Subcutaneous abdominal adipose tissue (tissue), 5 donors: ENCODE data around the gene NPLOC4.
A peak's percentile ranks its signal among the peaks of the same experiment; 100 is the strongest.

Experiments
- H3K27ac ChIP-seq: one replicate; pipeline ENCODE4 v1.7.0; 2013; ENCODE audit warnings: low read depth, mild to moderate bottlenecking, inconsistent platforms, low read length, moderate library complexity
- H3K27me3 ChIP-seq, 5 donors: one replicate each; pipeline ENCODE4 v1.7.0; 2013; ENCODE audit warnings: low read length in 5 of 5, inconsistent platforms in 1 of 5; ENCODE audit not compliant: control insufficient read depth in 5 of 5, insufficient read depth in 4 of 5
- H3K36me3 ChIP-seq, 5 donors: one replicate each; pipeline ENCODE4 v1.7.0; 2013; ENCODE audit warnings: low read length in 5 of 5; ENCODE audit not compliant: control insufficient read depth in 5 of 5, insufficient read depth in 5 of 5
- H3K4me1 ChIP-seq, 5 donors: one replicate each; pipeline ENCODE4 v1.7.0; 2013; ENCODE audit warnings: low read length in 5 of 5, mild to moderate bottlenecking in 3 of 5, moderate library complexity in 1 of 5; ENCODE audit not compliant: control insufficient read depth in 5 of 5, insufficient read depth in 5 of 5
- H3K4me3 ChIP-seq, 5 donors: one replicate each; pipeline ENCODE4 v1.7.0; 2013; ENCODE audit warnings: low read length in 5 of 5, low read depth in 1 of 5
- H3K9ac ChIP-seq, 5 donors: one replicate each; pipeline ENCODE4 v1.7.0; 2013; ENCODE audit warnings: low read length in 5 of 5, mild to moderate bottlenecking in 4 of 5, moderate library complexity in 3 of 5
- H3K9me3 ChIP-seq, 5 donors: one replicate each; pipeline ENCODE4 v1.7.0; 2013; ENCODE audit warnings: low read length in 5 of 5; ENCODE audit not compliant: control insufficient read depth in 5 of 5
- donor health status: healthy.
- donor health status: healthy.
- donor health status: healthy.
- donor health status: healthy.
- donor health status: healthy.

NPLOC4 gene

DNA sequence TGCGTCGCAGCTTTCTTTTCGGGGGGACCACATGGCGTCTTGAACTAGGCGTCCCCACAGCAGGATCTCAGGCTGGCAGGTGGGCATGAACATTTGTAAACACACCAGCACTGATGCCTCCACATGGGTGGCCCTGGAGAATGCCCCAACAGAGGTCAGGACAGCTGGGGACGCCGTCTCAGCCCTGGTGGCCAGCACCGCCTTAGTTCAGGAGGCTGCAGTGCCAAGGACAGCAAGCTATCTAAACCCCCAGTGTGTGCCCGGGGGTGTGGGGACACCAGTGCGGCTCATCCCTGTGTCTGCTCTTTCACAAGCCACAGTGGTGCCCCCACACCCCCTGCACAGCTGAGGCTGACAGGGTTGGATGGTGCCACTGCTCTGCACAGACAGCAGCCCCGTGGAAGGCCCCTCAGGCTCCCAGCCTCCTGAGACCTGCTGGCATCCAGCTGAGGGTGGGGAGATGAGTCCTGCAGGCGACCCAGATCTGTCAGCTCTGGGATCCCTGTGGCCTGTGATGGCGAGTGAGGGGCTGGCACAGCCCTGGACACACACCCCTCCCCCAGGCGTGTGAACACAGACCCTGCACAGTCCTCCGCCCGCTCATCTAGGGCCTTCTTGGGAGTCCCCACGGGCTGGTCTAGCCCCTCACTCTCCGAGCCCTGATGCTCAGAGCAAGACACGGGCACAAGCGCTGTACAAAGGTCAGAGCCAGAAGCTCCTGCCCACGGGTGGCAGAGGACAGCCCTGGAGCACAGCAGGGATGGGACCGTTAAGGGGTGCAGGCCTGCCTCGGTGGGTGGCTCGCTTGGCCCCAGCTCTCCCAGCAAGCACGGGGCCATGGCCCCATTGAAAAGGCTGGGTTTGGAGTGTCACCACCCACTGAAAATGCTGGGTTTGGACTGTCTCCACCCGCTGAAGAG is 98.0 kb downstream of the NPLOC4 start:
- H3K4me3 ChIP-seq = no peak overlapping the region
- no peak overlapping the region for H3K9ac ChIP-seq
- peaks cover 21 to 41% (median 40%) of the 10 kb centered on the region in 5 donors for H3K27me3 ChIP-seq
- H3K36me3 ChIP-seq = peaks cover 0 to 56% (median 50%) of the 10 kb centered on the region in 5 donors
- H3K9me3 ChIP-seq = no peaks in the 10 kb centered on the region
- no peak overlapping the region for H3K27ac ChIP-seq
- peaks cover 0 to 14% (median 4%) of the 10 kb centered on the region in 5 donors for H3K4me1 ChIP-seq

DNA sequence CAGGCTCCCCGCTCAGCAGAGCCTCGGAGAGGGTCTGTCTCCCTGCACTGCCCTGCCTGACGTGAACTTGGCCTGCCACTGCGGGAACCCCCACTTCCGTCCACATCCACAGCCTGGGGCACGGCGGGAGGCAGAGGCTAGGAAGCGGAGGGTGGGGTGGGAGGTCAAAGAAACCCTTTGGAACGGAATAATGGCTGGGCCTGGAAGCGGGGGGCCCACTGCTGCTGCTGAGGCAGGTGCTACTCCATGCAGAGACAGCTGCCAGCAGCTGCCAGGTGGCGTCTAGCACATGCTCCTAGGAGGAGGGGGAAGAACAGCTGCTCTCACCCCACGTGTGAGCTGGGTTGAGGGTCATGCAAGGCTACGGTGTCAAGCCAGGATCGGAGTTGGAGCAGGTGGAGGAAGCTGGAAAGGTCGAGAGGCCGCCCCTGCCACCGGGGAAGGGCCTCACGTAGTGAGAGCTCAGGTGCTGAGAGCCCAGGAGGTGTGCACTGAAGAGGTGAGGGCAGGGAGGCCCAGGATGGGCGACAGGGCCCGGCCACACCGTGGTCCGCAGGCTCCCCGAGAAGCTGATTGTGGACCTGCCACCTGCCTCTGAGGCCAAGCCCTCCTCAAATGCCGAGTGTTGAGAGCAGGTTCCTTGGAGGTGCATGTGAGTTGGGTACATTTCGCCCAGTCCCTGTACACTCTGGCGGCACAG is 98.9 kb downstream of the NPLOC4 start:
- Histone ChIP-seq H3K27ac (no peak overlapping the region), H3K4me3 (no peak overlapping the region), H3K4me1 (peaks cover 0 to 14% (median 4%) of the 10 kb centered on the region in 5 donors), H3K36me3 (peaks cover 0 to 47% (median 41%) of the 10 kb centered on the region in 5 donors), H3K9ac (no peak overlapping the region), H3K27me3 (peaks cover 28 to 47% (median 42%) of the 10 kb centered on the region in 5 donors), H3K9me3 (no peaks in the 10 kb centered on the region)

DNA sequence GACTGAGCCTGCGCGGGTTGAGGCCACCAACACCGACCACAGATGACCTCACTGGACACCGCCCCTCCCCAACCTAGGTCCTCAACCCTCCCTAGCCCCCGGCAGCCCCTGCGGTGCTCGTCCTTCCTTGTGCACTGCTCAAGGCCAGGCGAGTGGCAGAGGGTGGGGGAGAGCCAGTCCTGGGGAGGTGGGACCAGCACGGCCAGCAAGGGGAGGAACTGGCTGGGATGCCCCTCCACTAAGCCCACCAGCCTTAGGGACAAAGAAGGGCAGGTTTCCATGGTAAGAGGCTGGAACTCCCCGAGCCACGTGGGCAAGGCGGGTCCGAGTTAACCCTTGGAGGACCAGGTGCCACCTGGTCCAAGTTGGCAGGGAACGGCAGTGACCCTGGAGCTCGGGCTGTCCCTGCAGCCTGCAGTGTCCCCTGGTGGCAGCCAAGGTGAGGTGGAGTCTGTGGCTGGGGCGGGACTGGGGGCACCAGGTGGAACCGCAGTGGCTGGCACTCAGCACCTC is 99.5 kb downstream of the NPLOC4 start:
- peaks cover 29 to 50% (median 43%) of the 10 kb centered on the region in 5 donors for H3K27me3 ChIP-seq
- no peak overlapping the region for H3K4me3 ChIP-seq
- H3K9me3 ChIP-seq = no peaks in the 10 kb centered on the region
- peak overlapping the region in 1 of 5 donors; percentile 26 for H3K9ac ChIP-seq
- H3K27ac ChIP-seq = no peak overlapping the region
- peaks cover 0 to 14% (median 4%) of the 10 kb centered on the region in 5 donors for H3K4me1 ChIP-seq
- peaks cover 0 to 41% (median 35%) of the 10 kb centered on the region in 5 donors for H3K36me3 ChIP-seq

DNA sequence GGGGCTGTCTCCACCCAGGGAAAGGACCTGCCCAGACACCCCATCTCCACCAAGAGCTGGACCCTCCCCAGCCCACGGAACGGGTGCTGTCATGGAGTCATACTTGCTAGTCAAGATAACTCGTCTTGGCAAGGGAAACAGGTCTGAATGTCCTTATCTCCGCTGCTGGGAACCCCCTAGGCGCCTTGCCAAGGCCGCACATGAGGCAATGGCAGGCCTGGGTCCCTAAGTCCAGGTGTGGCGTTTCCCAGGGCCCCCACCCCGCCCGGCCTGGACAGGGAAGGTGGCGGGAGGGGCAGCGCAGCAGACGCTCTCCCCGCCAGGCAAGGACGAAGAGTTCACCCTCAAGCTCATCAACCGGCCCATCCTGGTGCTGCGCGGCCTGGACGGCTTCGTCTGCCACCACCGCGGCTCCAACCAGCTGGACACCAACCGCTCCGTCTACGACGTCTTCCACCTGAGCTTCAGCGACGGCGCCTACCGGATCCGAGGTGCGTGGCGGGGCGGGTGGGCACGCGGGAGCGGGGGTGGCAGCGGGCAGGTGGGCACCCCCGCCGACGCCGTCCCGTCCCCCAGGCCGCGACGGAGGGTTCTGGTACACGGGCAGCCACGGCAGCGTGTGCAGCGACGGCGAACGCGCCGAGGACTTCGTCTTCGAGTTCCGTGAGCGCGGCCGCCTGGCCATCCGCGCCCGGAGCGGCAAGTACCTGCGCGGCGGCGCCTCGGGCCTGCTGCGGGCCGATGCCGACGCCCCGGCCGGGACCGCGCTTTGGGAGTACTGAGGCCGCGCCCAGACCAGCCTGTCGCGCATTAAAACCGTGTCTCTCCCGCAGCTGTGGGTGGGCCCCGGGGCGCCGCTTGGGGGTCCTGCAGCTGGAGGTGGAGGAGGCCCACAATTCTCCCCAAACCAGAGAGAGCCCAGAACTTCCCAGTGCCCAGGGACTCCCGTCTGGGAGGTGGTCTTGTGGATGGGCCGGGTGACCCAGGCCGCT is 100.3 kb downstream of the NPLOC4 start:
- Histone ChIP-seq H3K4me3 (no peak overlapping the region), H3K4me1 (peaks cover 0 to 14% (median 4%) of the 10 kb centered on the region in 5 donors), H3K27me3 (peaks cover 29 to 50% (median 43%) of the 10 kb centered on the region in 5 donors)

GRCh38 chr17:81535480-81536298 is 101.2 kb downstream of the NPLOC4 start:
- peaks cover 0 to 14% (median 4%) of the 10 kb centered on the region in 5 donors for H3K4me1 ChIP-seq
- H3K9ac ChIP-seq = no peak overlapping the region
- H3K36me3 ChIP-seq = peaks cover 0 to 28% (median 23%) of the 10 kb centered on the region in 5 donors
- H3K27ac ChIP-seq = no peak overlapping the region
- H3K4me3 ChIP-seq = no peak overlapping the region
- H3K27me3 ChIP-seq = peaks cover 29 to 50% (median 43%) of the 10 kb centered on the region in 5 donors
- no peaks in the 10 kb centered on the region for H3K9me3 ChIP-seq

More for the DNA sequence above, 100.3 kb downstream of the NPLOC4 start:
- no peak overlapping the region for H3K27ac ChIP-seq
- peak overlapping the region in 1 of 5 donors; percentile 30 for H3K9ac ChIP-seq
- no peaks in the 10 kb centered on the region for H3K9me3 ChIP-seq
- H3K36me3 ChIP-seq = peaks cover 0 to 37% (median 32%) of the 10 kb centered on the region in 5 donors

DNA sequence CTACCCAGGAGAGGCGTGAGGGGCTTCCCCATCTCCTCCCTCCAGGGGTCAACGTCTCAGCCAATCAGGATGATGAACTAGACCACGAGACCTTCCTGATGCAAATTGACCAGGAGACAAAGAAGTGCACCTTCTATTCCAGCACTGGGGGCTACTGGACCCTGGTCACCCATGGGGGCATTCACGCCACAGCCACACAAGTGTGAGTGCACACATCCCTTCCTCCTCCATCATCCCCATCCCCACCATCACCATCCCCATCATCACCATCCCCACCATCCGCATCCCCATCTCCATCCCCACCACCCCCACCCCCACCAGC is 101.9 kb downstream of the NPLOC4 start:
- peaks cover 0 to 14% (median 4%) of the 10 kb centered on the region in 5 donors for H3K4me1 ChIP-seq
- peaks cover 29 to 50% (median 43%) of the 10 kb centered on the region in 5 donors for H3K27me3 ChIP-seq
- no peak overlapping the region for H3K4me3 ChIP-seq
- H3K9me3 ChIP-seq = no peaks in the 10 kb centered on the region
- H3K9ac ChIP-seq = no peak overlapping the region
- H3K36me3 ChIP-seq = peaks cover 0 to 21% (median 16%) of the 10 kb centered on the region in 5 donors
- no peak overlapping the region for H3K27ac ChIP-seq

DNA sequence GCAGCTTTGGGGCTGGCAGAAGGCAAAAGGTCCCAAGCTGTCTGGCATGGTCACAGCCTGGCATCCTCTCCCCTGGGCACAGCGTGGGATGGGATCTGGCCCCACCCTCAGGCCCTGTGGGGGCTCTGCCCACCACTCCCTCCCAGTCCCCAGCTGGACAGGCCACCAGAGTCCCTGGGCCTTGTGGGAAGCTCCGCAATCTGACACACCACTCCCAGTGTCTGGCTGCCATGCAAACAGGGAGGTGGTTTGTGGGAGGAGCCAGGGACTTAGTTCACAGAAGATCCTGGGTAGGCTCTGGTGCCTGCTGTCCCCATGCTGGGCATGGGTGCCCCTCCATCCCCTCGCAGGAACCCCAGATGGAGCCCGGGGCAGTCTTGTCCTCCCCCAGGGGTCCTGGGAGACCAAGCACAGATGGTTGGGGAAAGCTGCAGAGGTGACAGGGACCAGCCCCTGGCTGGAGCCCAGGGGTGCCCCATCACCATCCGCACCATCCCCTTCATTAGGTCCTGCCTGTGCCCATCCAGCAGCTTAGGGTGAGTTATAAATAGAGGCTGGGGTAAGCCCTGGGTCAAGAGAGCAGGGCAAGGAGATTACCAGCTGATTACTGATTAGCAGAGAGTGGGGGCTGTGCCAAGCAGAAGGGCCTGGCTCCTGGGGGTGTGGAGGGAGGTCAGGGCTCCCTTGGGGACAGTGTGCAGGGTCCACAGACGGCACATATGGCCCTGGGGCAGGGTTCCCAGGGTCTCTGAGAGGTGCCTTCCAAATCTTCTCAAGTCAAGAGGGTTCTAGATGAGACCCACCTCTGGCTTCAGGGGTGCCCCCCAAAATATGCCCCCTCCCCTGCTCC is 102.5 kb downstream of the NPLOC4 start:
- Histone ChIP-seq H3K4me3 (no peak overlapping the region), H3K9me3 (no peaks in the 10 kb centered on the region), H3K27me3 (peaks cover 29 to 50% (median 43%) of the 10 kb centered on the region in 5 donors), H3K27ac (no peak overlapping the region), H3K4me1 (peaks cover 0 to 14% (median 4%) of the 10 kb centered on the region in 5 donors), H3K36me3 (peaks cover 0 to 15% (median 10%) of the 10 kb centered on the region in 5 donors), H3K9ac (no peak overlapping the region)

- Histone ChIP-seq H3K27ac (no peak overlapping the region), H3K27me3 (peaks cover 29 to 53% (median 48%) of the 10 kb centered on the region in 5 donors), H3K9me3 (no peaks in the 10 kb centered on the region), H3K36me3 (peaks cover 0 to 6% (median 5%) of the 10 kb centered on the region in 5 donors), H3K4me1 (peaks cover 0 to 14% (median 4%) of the 10 kb centered on the region in 5 donors), H3K4me3 (no peak overlapping the region), H3K9ac (no peak overlapping the region)
These were observed 103.4 kb downstream of the NPLOC4 start for GRCh38 chr17:81533339-81534141.
